Measurements from ENCODE around the gene PHF2. TPM values are rescaled to one million over a fixed set of nuclear protein-coding genes. Genes with fewer than 3 reads are reported as not detected.

The PHF2 gene
- total and polyA plus RNA-seq, 9 of the 15 experiments (the other 6 are each of a cell fraction or from before 2014, with no cell fraction given), result 0.37 to 14.4 (median 8.1) TPM

DNA sequence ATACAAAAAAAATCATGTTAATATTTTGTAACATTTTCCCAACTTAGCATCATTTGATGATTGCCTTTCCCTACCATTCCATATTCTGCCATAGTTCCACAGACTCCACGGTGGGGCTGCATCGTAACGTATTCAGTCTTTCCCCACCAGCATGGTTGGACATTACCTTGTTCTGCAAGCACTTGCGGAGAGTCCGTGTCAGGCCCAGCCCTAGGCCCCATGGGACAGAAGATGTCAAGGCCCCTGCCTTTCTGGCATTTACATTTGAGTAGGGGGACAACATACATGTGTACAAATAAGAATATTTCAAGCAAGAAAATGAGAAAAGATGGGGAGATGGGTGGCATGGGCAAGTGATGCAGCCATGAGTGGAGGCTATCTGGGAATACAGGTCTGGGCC is 8.2 kb upstream of the PHF2 start:
- POLR2A ChIA-PET, result no interaction called here
- ATAC-seq (no peak), DNase-seq (ENCODE audit: extremely low read depth in 1 of 4, low spot score in 3 of 4) (no peak), FAIRE-seq (no peak)
- peaks cover 7 to 13% of the 10 kb centered on the region in 2 experiments; a peak in 4 of 5 replicates for H3K4me1 ChIP-seq (replicated peaks in 1 of 2; ENCODE audit: control insufficient read depth in 2 of 2, insufficient read depth in 2 of 2, low read length in 2 of 2)
- H4K20me1 ChIP-seq (replicated peaks; ENCODE audit: control insufficient read depth, insufficient read depth, low read length), result no peaks in the 10 kb centered on the region
- H3K79me2 ChIP-seq (ENCODE audit: control insufficient read depth, insufficient read depth, low read length), result no peaks in the 10 kb centered on the region; the same call in 2 of the 3 replicates
- H3K36me3 ChIP-seq (ENCODE audit: control insufficient read depth, insufficient read depth, low read length), result peaks cover 18% of the 10 kb centered on the region
- H3K9me1 ChIP-seq (ENCODE audit: control insufficient read depth, insufficient read depth, low read length), result no peaks in the 10 kb centered on the region
- H3K27me3 ChIP-seq (ENCODE audit: control insufficient read depth in 2 of 2, insufficient read depth in 2 of 2, low read length in 2 of 2), result no peaks in the 10 kb centered on the region
- in situ Hi-C loops (cut with MboI) (no loop called here), intact Hi-C loops (cut with micrococcal nuclease) (loop anchor here (10.0 kb wide), 1 partner anchor 403 kb away; no protein-coding TSS in a partner anchor)
- H3K9ac ChIP-seq (ENCODE audit: insufficient read depth in 1 of 2, low read depth in 2 of 2, low read length in 2 of 2), result peak overlapping the region in 1 of 2 experiments; percentile 61; a peak in 1 of 4 replicates
- H3K4me2 ChIP-seq (ENCODE audit: insufficient read depth, low read length), result no peak overlapping the region
- no peak overlapping the region for H3K4me3 ChIP-seq
- no peaks in the 10 kb centered on the region for H3K9me3 ChIP-seq (replicated peaks; ENCODE audit: control insufficient read depth, insufficient read depth, low read depth, low read length)
- 95% methylated on average over 5 of the region's 5 CpGs for WGBS (ENCODE audit: insufficient coverage, low coverage, missing lambda C conversion rate)
- no peak overlapping the region for H3K27ac ChIP-seq (ENCODE audit: extremely low read depth, low read depth, low read length)
- CTCF ChIA-PET (ENCODE audit: low intra/inter-chr PET ratio), result no interaction called here
- BruUV-seq (replicated peaks), result no TSS peak
- H2AFZ ChIP-seq (ENCODE audit: low read depth, low read length), result no peak overlapping the region
- no peak for TF ChIP-seq SAFB (IDR thresholded peaks at IDR 0.05; ENCODE audit: borderline replicate concordance, low read depth, low read length)
- TF ChIP-seq ZNF589 (CRISPR knock-in tag; IDR thresholded peaks at IDR 0.05; ENCODE audit: low read depth), result no peak
- no peak for TF ChIP-seq RBM34 (IDR thresholded peaks at IDR 0.05; ENCODE audit: borderline replicate concordance, insufficient read depth, low read length)
- TF ChIP-seq ZNF707 (CRISPR knock-in tag; conservative IDR thresholded peaks at IDR 0.05), result no peak
- TF ChIP-seq NR2C1 (IDR thresholded peaks at IDR 0.05), result no peak
- TF ChIP-seq NR2C1 (tag; IDR thresholded peaks at IDR 0.05), result no peak
- no peak for TF ChIP-seq TAL1 (IDR thresholded peaks at IDR 0.05)
- TF ChIP-seq, protein P1, sequence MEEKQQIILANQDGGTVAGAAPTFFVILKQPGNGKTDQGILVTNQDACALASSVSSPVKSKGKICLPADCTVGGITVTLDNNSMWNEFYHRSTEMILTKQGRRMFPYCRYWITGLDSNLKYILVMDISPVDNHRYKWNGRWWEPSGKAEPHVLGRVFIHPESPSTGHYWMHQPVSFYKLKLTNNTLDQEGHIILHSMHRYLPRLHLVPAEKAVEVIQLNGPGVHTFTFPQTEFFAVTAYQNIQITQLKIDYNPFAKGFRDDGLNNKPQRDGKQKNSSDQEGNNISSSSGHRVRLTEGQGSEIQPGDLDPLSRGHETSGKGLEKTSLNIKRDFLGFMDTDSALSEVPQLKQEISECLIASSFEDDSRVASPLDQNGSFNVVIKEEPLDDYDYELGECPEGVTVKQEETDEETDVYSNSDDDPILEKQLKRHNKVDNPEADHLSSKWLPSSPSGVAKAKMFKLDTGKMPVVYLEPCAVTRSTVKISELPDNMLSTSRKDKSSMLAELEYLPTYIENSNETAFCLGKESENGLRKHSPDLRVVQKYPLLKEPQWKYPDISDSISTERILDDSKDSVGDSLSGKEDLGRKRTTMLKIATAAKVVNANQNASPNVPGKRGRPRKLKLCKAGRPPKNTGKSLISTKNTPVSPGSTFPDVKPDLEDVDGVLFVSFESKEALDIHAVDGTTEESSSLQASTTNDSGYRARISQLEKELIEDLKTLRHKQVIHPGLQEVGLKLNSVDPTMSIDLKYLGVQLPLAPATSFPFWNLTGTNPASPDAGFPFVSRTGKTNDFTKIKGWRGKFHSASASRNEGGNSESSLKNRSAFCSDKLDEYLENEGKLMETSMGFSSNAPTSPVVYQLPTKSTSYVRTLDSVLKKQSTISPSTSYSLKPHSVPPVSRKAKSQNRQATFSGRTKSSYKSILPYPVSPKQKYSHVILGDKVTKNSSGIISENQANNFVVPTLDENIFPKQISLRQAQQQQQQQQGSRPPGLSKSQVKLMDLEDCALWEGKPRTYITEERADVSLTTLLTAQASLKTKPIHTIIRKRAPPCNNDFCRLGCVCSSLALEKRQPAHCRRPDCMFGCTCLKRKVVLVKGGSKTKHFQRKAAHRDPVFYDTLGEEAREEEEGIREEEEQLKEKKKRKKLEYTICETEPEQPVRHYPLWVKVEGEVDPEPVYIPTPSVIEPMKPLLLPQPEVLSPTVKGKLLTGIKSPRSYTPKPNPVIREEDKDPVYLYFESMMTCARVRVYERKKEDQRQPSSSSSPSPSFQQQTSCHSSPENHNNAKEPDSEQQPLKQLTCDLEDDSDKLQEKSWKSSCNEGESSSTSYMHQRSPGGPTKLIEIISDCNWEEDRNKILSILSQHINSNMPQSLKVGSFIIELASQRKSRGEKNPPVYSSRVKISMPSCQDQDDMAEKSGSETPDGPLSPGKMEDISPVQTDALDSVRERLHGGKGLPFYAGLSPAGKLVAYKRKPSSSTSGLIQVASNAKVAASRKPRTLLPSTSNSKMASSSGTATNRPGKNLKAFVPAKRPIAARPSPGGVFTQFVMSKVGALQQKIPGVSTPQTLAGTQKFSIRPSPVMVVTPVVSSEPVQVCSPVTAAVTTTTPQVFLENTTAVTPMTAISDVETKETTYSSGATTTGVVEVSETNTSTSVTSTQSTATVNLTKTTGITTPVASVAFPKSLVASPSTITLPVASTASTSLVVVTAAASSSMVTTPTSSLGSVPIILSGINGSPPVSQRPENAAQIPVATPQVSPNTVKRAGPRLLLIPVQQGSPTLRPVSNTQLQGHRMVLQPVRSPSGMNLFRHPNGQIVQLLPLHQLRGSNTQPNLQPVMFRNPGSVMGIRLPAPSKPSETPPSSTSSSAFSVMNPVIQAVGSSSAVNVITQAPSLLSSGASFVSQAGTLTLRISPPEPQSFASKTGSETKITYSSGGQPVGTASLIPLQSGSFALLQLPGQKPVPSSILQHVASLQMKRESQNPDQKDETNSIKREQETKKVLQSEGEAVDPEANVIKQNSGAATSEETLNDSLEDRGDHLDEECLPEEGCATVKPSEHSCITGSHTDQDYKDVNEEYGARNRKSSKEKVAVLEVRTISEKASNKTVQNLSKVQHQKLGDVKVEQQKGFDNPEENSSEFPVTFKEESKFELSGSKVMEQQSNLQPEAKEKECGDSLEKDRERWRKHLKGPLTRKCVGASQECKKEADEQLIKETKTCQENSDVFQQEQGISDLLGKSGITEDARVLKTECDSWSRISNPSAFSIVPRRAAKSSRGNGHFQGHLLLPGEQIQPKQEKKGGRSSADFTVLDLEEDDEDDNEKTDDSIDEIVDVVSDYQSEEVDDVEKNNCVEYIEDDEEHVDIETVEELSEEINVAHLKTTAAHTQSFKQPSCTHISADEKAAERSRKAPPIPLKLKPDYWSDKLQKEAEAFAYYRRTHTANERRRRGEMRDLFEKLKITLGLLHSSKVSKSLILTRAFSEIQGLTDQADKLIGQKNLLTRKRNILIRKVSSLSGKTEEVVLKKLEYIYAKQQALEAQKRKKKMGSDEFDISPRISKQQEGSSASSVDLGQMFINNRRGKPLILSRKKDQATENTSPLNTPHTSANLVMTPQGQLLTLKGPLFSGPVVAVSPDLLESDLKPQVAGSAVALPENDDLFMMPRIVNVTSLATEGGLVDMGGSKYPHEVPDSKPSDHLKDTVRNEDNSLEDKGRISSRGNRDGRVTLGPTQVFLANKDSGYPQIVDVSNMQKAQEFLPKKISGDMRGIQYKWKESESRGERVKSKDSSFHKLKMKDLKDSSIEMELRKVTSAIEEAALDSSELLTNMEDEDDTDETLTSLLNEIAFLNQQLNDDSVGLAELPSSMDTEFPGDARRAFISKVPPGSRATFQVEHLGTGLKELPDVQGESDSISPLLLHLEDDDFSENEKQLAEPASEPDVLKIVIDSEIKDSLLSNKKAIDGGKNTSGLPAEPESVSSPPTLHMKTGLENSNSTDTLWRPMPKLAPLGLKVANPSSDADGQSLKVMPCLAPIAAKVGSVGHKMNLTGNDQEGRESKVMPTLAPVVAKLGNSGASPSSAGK (IDR thresholded peaks at IDR 0.05), result no peak
- TF ChIP-seq, protein P2, sequence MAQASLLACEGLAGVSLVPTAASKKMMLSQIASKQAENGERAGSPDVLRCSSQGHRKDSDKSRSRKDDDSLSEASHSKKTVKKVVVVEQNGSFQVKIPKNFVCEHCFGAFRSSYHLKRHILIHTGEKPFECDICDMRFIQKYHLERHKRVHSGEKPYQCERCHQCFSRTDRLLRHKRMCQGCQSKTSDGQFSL (CRISPR knock-in tag; IDR thresholded peaks at IDR 0.05), result no peak
- TF ChIP-seq, protein P2 (tag; IDR thresholded peaks at IDR 0.05), result no peak
- no peak for TF ChIP-seq ZNF165 (CRISPR knock-in tag; IDR thresholded peaks at IDR 0.05; ENCODE audit: borderline replicate concordance)
